ENCODE results near the gene PHC3.
"Not testable (repeated sequence)": the region's sequence is repeated elsewhere in the genome, so short reads cannot be mapped to it uniquely, and the experiment has no call there.

PHC3 gene

GRCh38 chr3:170180908-170181885, at the start of gene PHC3:
Gene PHC3, minus strand, starts transcription at chr3:170181733. Its CDS starts 18 bp downstream, at chr3:170181715.
- peak; percentile 81 to 96 for DNase-seq

GRCh38 chr3:170228093-170228766, 46.7 kb upstream of the PHC3 start:
- DNase-seq, result no peak

- DNase-seq, result no peak
Observed at GRCh38 chr3:170226426-170226960, 45.0 kb upstream of the PHC3 start.

DNA sequence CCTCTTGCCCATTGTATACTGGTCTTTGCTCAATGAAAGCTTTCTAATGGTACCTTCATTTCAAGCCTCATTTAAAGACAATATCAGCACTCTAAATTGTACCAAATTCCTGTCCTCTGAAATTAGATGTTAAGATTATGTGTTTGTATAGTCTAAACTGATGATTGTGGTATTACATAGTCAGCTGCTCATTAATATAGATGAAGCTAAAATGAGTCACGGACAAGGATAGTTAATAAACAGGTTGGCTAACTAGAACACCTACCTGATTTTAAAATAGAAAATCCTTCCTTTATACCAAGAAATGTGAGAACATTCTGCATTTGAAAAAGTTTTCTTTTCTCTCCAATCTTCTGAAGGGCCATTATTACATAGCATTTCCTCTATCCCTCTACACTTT, 43.6 kb upstream of the PHC3 start:
- DNase-seq, result no peak

- DNase-seq, result peak; percentile 54 to 80
Observed at GRCh38 chr3:170222647-170223541, 41.4 kb upstream of the PHC3 start.

DNA sequence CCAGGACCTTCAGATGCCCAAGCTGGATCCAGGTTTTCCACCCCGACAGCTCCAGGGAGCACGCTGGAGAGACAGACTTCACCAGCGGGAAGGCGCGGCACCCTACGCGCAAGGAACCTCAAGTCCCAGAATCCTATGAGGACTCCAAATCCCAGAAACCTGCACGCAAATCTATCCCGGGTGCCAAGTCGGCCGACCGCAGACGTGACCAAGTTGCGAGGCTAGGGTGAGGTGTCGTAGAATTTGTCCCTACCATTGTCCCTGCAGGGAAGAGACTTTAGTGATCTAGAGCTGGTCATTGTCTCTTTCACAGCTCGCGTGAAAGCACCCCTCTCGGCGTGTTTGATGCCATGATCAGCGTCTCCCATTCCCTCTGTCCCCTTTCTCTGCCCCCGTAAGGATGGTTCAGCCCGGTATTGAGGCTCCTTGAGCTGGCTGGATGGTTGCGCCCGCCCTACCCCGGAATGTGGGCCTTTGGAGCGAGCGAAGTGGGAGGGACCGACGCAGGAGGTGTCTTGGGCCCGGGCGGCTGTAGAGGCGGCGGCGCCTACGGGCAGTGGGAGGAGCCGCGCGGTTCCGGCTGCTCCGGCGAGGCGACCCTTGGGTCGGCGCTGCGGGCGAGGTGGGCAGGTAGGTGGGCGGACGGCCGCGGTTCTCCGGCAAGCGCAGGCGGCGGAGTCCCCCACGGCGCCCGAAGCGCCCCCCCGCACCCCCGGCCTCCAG, 40.6 kb upstream of the PHC3 start, which contains the start of gene PRKCI:
PRKCI (plus strand) TSS at position 501 of the 723 bp plus-strand sequence. CDS start 246 bp downstream, outside the sequence.
- DNase-seq, result peak; percentile 97 to 99

- DNase-seq, result no peak
Observed at GRCh38 chr3:170220871-170221270, 39.3 kb upstream of the PHC3 start.

- no peak for DNase-seq
Observed at GRCh38 chr3:170219850-170220249, 38.3 kb upstream of the PHC3 start.

DNA sequence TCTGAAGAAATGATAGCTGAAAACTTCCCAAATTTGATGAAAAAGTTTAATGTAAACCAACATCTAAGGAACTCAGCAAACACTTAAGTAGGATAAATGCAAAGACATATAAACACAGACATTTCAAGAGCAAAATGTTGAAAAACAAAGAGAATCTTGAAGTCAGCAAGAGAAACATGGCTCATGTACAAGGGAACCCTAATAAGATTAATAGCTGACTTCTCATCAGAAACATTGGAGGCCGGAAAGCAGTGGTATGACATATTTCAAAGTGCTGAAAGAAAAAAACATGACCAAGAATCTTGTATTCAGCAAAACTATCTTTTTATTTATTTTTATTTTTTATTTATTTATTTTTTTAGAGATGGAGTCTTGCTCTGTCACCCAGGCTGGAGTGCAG, 30.1 kb upstream of the PHC3 start:
- DNase-seq, result no peak

DNA sequence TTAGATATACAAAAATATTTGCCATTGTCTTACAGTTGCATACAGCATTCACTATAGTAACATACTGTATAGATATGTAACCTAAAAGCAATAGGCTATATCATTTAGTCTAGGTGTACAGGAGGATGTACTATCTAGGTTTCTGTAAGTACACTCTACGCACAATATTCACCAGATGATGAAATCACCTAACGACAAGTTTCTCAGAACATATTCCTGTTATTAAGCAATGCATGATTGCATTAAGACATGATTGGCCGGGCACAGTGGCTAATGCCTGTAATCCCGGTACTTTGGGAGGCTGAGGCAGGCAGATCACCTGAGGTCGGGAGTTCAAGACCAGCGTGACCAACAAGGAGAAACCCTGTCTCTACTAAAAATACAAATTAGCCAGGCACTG, 26.2 kb upstream of the PHC3 start:
- no peak for DNase-seq

- DNase-seq, result not testable (repeated sequence)
Observed at GRCh38 chr3:170206164-170206762, 24.7 kb upstream of the PHC3 start.

- DNase-seq, result no peak
Observed at GRCh38 chr3:170205302-170205701, 23.8 kb upstream of the PHC3 start.

DNA sequence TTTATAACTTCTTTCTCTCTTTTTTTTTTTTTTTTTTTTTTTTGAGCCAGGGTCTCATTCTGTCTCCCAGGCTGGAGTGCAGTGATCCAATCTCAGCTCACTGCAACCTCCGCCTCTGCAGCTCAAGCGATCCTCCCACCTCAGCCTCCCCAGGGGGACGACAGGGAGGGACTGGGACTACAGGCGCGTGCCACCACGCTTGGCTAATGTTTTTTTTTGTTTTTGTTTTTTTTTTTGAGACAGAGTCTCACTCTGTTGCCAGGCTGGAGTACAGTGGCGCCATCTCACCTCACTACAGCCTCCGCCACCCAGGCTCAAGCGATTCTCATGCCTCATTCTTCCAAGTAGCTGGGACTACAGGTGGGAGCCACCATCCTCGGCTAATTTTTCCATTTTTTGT, 23.0 kb upstream of the PHC3 start:
- no peak for DNase-seq

GRCh38 chr3:170204023-170204472, 22.5 kb upstream of the PHC3 start:
- DNase-seq, result no peak

GRCh38 chr3:170203457-170203856, 21.9 kb upstream of the PHC3 start:
- no peak for DNase-seq

DNA sequence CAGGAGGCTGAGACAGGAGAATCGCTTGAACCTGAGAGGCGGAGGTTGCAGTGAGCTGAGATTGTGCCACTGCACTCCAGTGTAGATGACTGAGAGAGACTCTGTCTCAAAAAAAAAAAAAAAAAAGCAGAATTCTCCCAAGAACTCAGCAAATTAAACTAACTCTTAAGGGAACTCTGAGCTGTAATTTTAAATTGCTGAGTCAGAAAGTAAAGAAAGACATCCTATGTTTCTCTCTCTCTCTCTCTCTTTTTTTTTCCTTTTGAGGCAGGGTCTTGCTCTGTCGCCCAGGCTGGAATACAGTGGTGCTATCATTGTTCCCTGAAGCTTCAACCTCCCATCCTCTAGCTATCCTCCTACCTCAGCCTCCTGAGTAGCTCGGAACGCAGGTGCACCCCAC, 20.0 kb upstream of the PHC3 start:
- no peak for DNase-seq

- no peak for DNase-seq
Observed at GRCh38 chr3:170200987-170201386, 19.5 kb upstream of the PHC3 start.

DNA sequence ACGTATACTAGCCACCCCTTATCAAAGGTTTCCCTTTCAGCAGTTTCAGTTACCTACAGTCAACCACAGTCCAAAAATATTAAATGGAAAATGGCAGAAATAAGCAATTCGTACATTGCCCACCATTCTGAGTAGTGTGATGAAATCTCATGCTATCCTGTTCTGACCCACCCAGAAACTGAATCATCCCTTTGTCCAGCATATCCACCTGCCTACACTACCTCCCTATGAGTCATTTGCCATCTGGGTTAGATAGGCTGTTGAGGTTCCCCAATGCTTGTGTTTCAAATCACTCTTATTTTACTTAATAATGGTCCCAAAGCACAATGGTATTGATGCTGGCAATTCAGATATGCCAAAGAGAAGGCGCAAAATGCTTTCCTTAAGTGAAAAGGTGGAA, 15.3 kb upstream of the PHC3 start:
- DNase-seq, result no peak

- not testable (repeated sequence) for DNase-seq
Observed at GRCh38 chr3:170195759-170196158, 14.2 kb upstream of the PHC3 start.

GRCh38 chr3:170189398-170190256, 8.1 kb upstream of the PHC3 start:
- no peak for DNase-seq
